Loucy (cell line): ENCODE data around the gene NHLH2.

Experiments
- EZH2phosphoT487 ChIP-seq: fragments of 200-600 bp; IDR thresholded peaks from 2 replicates; pipeline ENCODE4 v1.6.1; 2018; ENCODE audit warnings: antibody characterized with exemption, mild to moderate bottlenecking, moderate library complexity, borderline replicate concordance
- TF ChIP-seq, protein P1 (sequence below): fragments of 200-600 bp; sonication (generic); conservative IDR thresholded peaks from 2 replicates; pipeline ENCODE4 v1.5.1; 2014; ENCODE audit warnings: mild to moderate bottlenecking, antibody characterized with exemption, low read length

GRCh38 chr1:115839029-115839678 is 1.8 kb downstream of the NHLH2 start:
- TF ChIP-seq, protein P1, sequence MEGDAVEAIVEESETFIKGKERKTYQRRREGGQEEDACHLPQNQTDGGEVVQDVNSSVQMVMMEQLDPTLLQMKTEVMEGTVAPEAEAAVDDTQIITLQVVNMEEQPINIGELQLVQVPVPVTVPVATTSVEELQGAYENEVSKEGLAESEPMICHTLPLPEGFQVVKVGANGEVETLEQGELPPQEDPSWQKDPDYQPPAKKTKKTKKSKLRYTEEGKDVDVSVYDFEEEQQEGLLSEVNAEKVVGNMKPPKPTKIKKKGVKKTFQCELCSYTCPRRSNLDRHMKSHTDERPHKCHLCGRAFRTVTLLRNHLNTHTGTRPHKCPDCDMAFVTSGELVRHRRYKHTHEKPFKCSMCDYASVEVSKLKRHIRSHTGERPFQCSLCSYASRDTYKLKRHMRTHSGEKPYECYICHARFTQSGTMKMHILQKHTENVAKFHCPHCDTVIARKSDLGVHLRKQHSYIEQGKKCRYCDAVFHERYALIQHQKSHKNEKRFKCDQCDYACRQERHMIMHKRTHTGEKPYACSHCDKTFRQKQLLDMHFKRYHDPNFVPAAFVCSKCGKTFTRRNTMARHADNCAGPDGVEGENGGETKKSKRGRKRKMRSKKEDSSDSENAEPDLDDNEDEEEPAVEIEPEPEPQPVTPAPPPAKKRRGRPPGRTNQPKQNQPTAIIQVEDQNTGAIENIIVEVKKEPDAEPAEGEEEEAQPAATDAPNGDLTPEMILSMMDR = no peak
- no peak for TF ChIP-seq EZH2phosphoT487
